Kidney (tissue), 14 donors: ENCODE data around the gene KLK7. TPM values are rescaled to one million over a fixed set of nuclear protein-coding genes. Genes with fewer than 3 reads are reported as not detected.

Experiments
- DNase-seq, 5 donors: peaks; one replicate each; pipeline ENCODE4 v3.0.0-alpha.2; 2013 to 2020
- FAIRE-seq: peaks from 2 replicates; lab custom pipeline; 2012; peaks lifted over from hg19 to GRCh38; lab: Jason Lieb, UNC
- H3K27ac ChIP-seq, 2 donors: one replicate each; pipeline ENCODE4 v1.7.0; 2013; ENCODE audit warnings: low read depth in 2 of 2, low read length in 2 of 2, inconsistent platforms in 1 of 2
- H3K27me3 ChIP-seq: one replicate; pipeline ENCODE4 v1.7.1; 2013; ENCODE audit warnings: low read length, inconsistent platforms; ENCODE audit not compliant: control insufficient read depth, insufficient read depth
- H3K36me3 ChIP-seq, 3 donors: one replicate each; pipeline versions ENCODE4 v1.7.0 to v1.7.1; 2013; ENCODE audit warnings: low read length in 3 of 3, control low read depth in 1 of 3, inconsistent platforms in 1 of 3; ENCODE audit not compliant: insufficient read depth in 3 of 3, control insufficient read depth in 2 of 3
- H3K4me1 ChIP-seq, 3 donors: one replicate each; pipeline versions ENCODE4 v1.7.0 to v1.7.1; 2013; ENCODE audit warnings: low read length in 3 of 3, inconsistent platforms in 1 of 3, low read depth in 1 of 3; ENCODE audit not compliant: control insufficient read depth in 2 of 3, insufficient read depth in 2 of 3
- H3K4me3 ChIP-seq, 3 donors: one replicate each; pipeline versions ENCODE4 v1.7.0 to v1.8.1; 2013; ENCODE audit warnings: low read length in 3 of 3, control low read depth in 1 of 3, inconsistent platforms in 1 of 3
- H3K9ac ChIP-seq, 3 donors: one replicate each; pipeline versions ENCODE4 v1.7.0 to v1.7.1; 2013; ENCODE audit warnings: low read length in 3 of 3, control low read depth in 1 of 3, inconsistent platforms in 1 of 3
- H3K9me3 ChIP-seq, 3 donors: one replicate each; pipeline versions ENCODE4 v1.7.0 to v1.7.1; 2013; ENCODE audit warnings: low read length in 3 of 3, control low read depth in 1 of 3, inconsistent platforms in 1 of 3; ENCODE audit not compliant: control insufficient read depth in 2 of 3, insufficient read depth in 1 of 3
- CTCF ChIP-seq: IDR thresholded peaks from 3 replicates; pipeline ENCODE4 v1.5.1; 2012; ENCODE audit warnings: mild to moderate bottlenecking, moderate library complexity, borderline replicate concordance; ENCODE audit not compliant: insufficient read depth; ENCODE audit errors: extremely low read depth
- intact Hi-C: fragments of 100-400 bp; cut with DNase I; formaldehyde crosslinking; loops from one replicate; pipeline ENCODE4 v1.11.1; 2022
- polyA plus RNA-seq: library from polyadenylated mRNA; stranded (reverse); fragments of 350-450 nt; fragmentation: Illumina TruSeq; extraction: RNeasy Lipid Tissue Mini Kit (QIAGEN cat#74804); gene quantifications from one replicate; pipeline ENCODE4 v1.2.3, GENCODE V29; 2014; ENCODE audit warnings: low read depth, low replicate concordance; ENCODE audit not compliant: insufficient read depth
- total RNA-seq: library from RNA; stranded (reverse); fragmentation: NEBNext Ultra II Directional; extraction: Animal tissue kit (Norgen Biotek cat#: 25700); gene quantifications from one replicate; pipeline ENCODE4 v1.2.1, GENCODE V29; 2021
- donor health status: control.
- donor health status: control.
- donor health status: control.
- donor health status: control.
- donor health status: control.
- donor health status: DM: yes; HTN: yes; CAD: no.
- donor health status: Normal renal cell carcinoma (clear cell type).

The KLK7 gene
- total and polyA plus RNA-seq, 2 donors from 2014 or later = 1.0 to 22.5 TPM

- no peak overlapping the region for H3K27ac ChIP-seq
- intact Hi-C loops = no loop called here
- TF ChIP-seq CTCF = no peak
- DNase-seq = peak in 2 of 5 donors; percentile 26 to 41
- H3K9me3 ChIP-seq = no peaks in the 10 kb centered on the region
- no peak for FAIRE-seq
- H3K9ac ChIP-seq = no peak overlapping the region
- no peaks in the 10 kb centered on the region for H3K4me1 ChIP-seq
- no peaks in the 10 kb centered on the region for H3K27me3 ChIP-seq
- H3K4me3 ChIP-seq = no peak overlapping the region
- H3K36me3 ChIP-seq = no peaks in the 10 kb centered on the region
Observed at GRCh38 chr19:50928831-50929230, 54.9 kb downstream of the KLK7 start.

Other genes starting within 250 kb of the KLK7 start
- gene GPR32, start 213.5 kb downstream of the KLK7 start, total RNA-seq = not detected
- gene GPR32, start 213.5 kb downstream of the KLK7 start, polyA plus RNA-seq = not detected
- gene ACP4, start 193.5 kb downstream of the KLK7 start, total RNA-seq = not detected
- not detected for gene ACP4, start 193.5 kb downstream of the KLK7 start, polyA plus RNA-seq
- 0.41 TPM for gene KLK1, start 160.1 kb downstream of the KLK7 start, total RNA-seq
- 827 TPM for gene KLK1, start 160.1 kb downstream of the KLK7 start, polyA plus RNA-seq
- gene KLK15, start 150.3 kb downstream of the KLK7 start, total RNA-seq = not detected
- 2.7 TPM for gene KLK15, start 150.3 kb downstream of the KLK7 start, polyA plus RNA-seq
- not detected for gene KLK3, start 129.0 kb downstream of the KLK7 start, total RNA-seq
- 1.6 TPM for gene KLK3, start 129.0 kb downstream of the KLK7 start, polyA plus RNA-seq
- gene KLK2, start 110.5 kb downstream of the KLK7 start, total RNA-seq = not detected
- not detected for gene KLK2, start 110.5 kb downstream of the KLK7 start, polyA plus RNA-seq
- gene KLK4, start 72.5 kb downstream of the KLK7 start, total RNA-seq = not detected
- gene KLK4, start 72.5 kb downstream of the KLK7 start, polyA plus RNA-seq = 1.2 TPM
- 0.88 TPM for gene KLK5, start 30.9 kb downstream of the KLK7 start, total RNA-seq
- 1.1 TPM for gene KLK5, start 30.9 kb downstream of the KLK7 start, polyA plus RNA-seq
- 15.0 TPM for gene KLK6, start 14.3 kb downstream of the KLK7 start, total RNA-seq
- gene KLK6, start 14.3 kb downstream of the KLK7 start, polyA plus RNA-seq = 30.3 TPM
- gene KLK8, start 17.7 kb upstream of the KLK7 start, total RNA-seq = 4.2 TPM
- gene KLK8, start 17.7 kb upstream of the KLK7 start, polyA plus RNA-seq = 1.3 TPM
- 0.63 TPM for gene KLK10, start 35.8 kb upstream of the KLK7 start, total RNA-seq
- gene KLK10, start 35.8 kb upstream of the KLK7 start, polyA plus RNA-seq = not detected
- gene KLK11, start 42.7 kb upstream of the KLK7 start, total RNA-seq = 0.47 TPM
- gene KLK11, start 42.7 kb upstream of the KLK7 start, polyA plus RNA-seq = not detected
- not detected for gene KLK12, start 51.1 kb upstream of the KLK7 start, total RNA-seq
- not detected for gene KLK12, start 51.1 kb upstream of the KLK7 start, polyA plus RNA-seq
- not detected for gene KLK13, start 81.2 kb upstream of the KLK7 start, total RNA-seq
- not detected for gene KLK13, start 81.2 kb upstream of the KLK7 start, polyA plus RNA-seq
- 0.22 TPM for gene KLK14, start 99.0 kb upstream of the KLK7 start, total RNA-seq
- gene KLK14, start 99.0 kb upstream of the KLK7 start, polyA plus RNA-seq = not detected
- gene CTU1, start 124.5 kb upstream of the KLK7 start, total RNA-seq = 8.4 TPM
- gene CTU1, start 124.5 kb upstream of the KLK7 start, polyA plus RNA-seq = 5.2 TPM
- 8.1 TPM for gene SIGLEC9, start 141.0 kb upstream of the KLK7 start, total RNA-seq
- 1.6 TPM for gene SIGLEC9, start 141.0 kb upstream of the KLK7 start, polyA plus RNA-seq
- 4.0 TPM for gene SIGLEC7, start 158.4 kb upstream of the KLK7 start, total RNA-seq
- 1.2 TPM for gene SIGLEC7, start 158.4 kb upstream of the KLK7 start, polyA plus RNA-seq
- 14.0 TPM for gene CD33, start 241.2 kb upstream of the KLK7 start, total RNA-seq
- 2.6 TPM for gene CD33, start 241.2 kb upstream of the KLK7 start, polyA plus RNA-seq